Liver (tissue), 9 donors: Measurements from ENCODE around the gene INPP4B. TPM values are rescaled to one million over a fixed set of nuclear protein-coding genes. Genes with fewer than 3 reads are reported as not detected.

Experiments
- DNase-seq: peaks from one replicate; pipeline ENCODE4 v3.0.0-alpha.2; 2017; ENCODE audit warnings: low spot score
- H3K27ac ChIP-seq, 2 donors: one replicate each; pipeline ENCODE4 v1.7.0; 2013; ENCODE audit warnings: inconsistent platforms in 2 of 2, low read length in 2 of 2, control low read depth in 1 of 2, low read depth in 1 of 2, mild to moderate bottlenecking in 1 of 2
- H3K27me3 ChIP-seq, 4 donors: one replicate each; pipeline versions ENCODE4 v1.6.1 to v1.7.0; 2013; ENCODE audit warnings: low read length in 3 of 4, inconsistent platforms in 1 of 4, mild to moderate bottlenecking in 1 of 4, moderate library complexity in 1 of 4; ENCODE audit not compliant: control insufficient read depth in 4 of 4, insufficient read depth in 4 of 4
- H3K36me3 ChIP-seq, 4 donors: one replicate each; pipeline versions ENCODE4 v1.6.1 to v1.7.0; 2013; ENCODE audit warnings: low read length in 3 of 4, mild to moderate bottlenecking in 3 of 4, low read depth in 1 of 4, moderate library complexity in 1 of 4; ENCODE audit not compliant: control insufficient read depth in 4 of 4, insufficient read depth in 3 of 4
- H3K4me1 ChIP-seq, 4 donors: one replicate each; pipeline versions ENCODE4 v1.6.1 to v1.7.0; 2013; ENCODE audit warnings: low read length in 3 of 4, mild to moderate bottlenecking in 3 of 4, moderate library complexity in 1 of 4; ENCODE audit not compliant: control insufficient read depth in 4 of 4, insufficient read depth in 4 of 4
- H3K4me3 ChIP-seq, 3 donors: one replicate each; pipeline versions ENCODE4 v1.6.1 to v1.7.0; 2013; ENCODE audit warnings: low read length in 3 of 3, control low read depth in 1 of 3, low read depth in 1 of 3, mild to moderate bottlenecking in 1 of 3
- H3K9ac ChIP-seq, 2 donors: one replicate each; pipeline ENCODE4 v1.7.0; 2013; ENCODE audit warnings: low read length in 2 of 2, mild to moderate bottlenecking in 2 of 2, moderate library complexity in 2 of 2, control low read depth in 1 of 2, low read depth in 1 of 2
- H3K9me3 ChIP-seq, 4 donors: one replicate each; pipeline versions ENCODE4 v1.6.1 to v1.7.0; 2013; ENCODE audit warnings: low read length in 3 of 4; ENCODE audit not compliant: control insufficient read depth in 4 of 4
- ATF3 ChIP-seq: IDR thresholded peaks from 2 replicates; pipeline ENCODE4 v1.6.1; 2016; ENCODE audit warnings: antibody characterized with exemption
- EGR1 ChIP-seq, 2 donors: IDR thresholded peaks; 2 replicates each; pipeline ENCODE4 v1.6.1; 2016 to 2018; ENCODE audit warnings: antibody characterized with exemption in 2 of 2, low read depth in 2 of 2
- FOXA1 ChIP-seq: IDR thresholded peaks from 2 replicates; pipeline ENCODE4 v1.6.1; 2016; ENCODE audit warnings: antibody characterized with exemption
- FOXA2 ChIP-seq: IDR thresholded peaks from 2 replicates; pipeline ENCODE4 v1.6.1; 2016; ENCODE audit warnings: antibody characterized with exemption
- GABPA ChIP-seq, 2 donors: IDR thresholded peaks in 1 of 2; conservative IDR thresholded peaks in 1 of 2; 2 replicates each; pipeline ENCODE4 v1.6.1; 2016; ENCODE audit warnings: antibody characterized with exemption in 2 of 2, mild to moderate bottlenecking in 1 of 2, moderate library complexity in 1 of 2
- HNF4A ChIP-seq, 2 donors: conservative IDR thresholded peaks; 2 replicates each; pipeline ENCODE4 v1.6.1; 2016; ENCODE audit warnings: antibody characterized with exemption in 2 of 2, mild to moderate bottlenecking in 2 of 2
- JUND ChIP-seq, 2 donors: IDR thresholded peaks; 2 replicates each; pipeline ENCODE4 v1.6.1; 2016; ENCODE audit warnings: antibody characterized with exemption in 2 of 2
- MAX ChIP-seq: IDR thresholded peaks from 2 replicates; pipeline ENCODE4 v1.6.1; 2016; ENCODE audit warnings: antibody characterized with exemption
- NR2F2 ChIP-seq: IDR thresholded peaks from 2 replicates; pipeline ENCODE4 v1.6.1; 2016; ENCODE audit warnings: antibody characterized with exemption
- RAD21 ChIP-seq, 2 donors: IDR thresholded peaks; 2 replicates each; pipeline ENCODE4 v1.6.1; 2016; ENCODE audit warnings: antibody characterized with exemption in 2 of 2, mild to moderate bottlenecking in 2 of 2
- RXRA ChIP-seq, 2 donors: IDR thresholded peaks; 2 replicates each; pipeline ENCODE4 v1.6.1; 2017 to 2018; ENCODE audit warnings: antibody characterized with exemption in 2 of 2, mild to moderate bottlenecking in 1 of 2
- SP1 ChIP-seq: IDR thresholded peaks from 2 replicates; pipeline ENCODE4 v1.6.1; 2018; ENCODE audit warnings: antibody characterized with exemption, mild to moderate bottlenecking
- YY1 ChIP-seq: IDR thresholded peaks from 2 replicates; pipeline ENCODE4 v1.6.1; 2016; ENCODE audit warnings: antibody characterized with exemption, mild to moderate bottlenecking
- ZBTB33 ChIP-seq: IDR thresholded peaks from 2 replicates; pipeline ENCODE4 v1.6.1; 2016; ENCODE audit warnings: antibody characterized with exemption
- WGBS: extraction: QIAGEN DNeasy Blood & Tissue Kit; methylation state at CpG from one replicate; pipeline ENCODE4 v1.1.7; 2013; 5-methylcytosine and 5-hydroxymethylcytosine counted together
- polyA plus RNA-seq, 2 donors: library from polyadenylated mRNA; stranded (reverse) in 1 of 2; unstranded in 1 of 2; fragments of 200-250 nt in 1 of 2; fragments of >200 nt in 1 of 2; fragmentation: Nextera tagmentation in 1 of 2; extraction: Ambion mirVana in 1 of 2; gene quantifications; one replicate each; pipeline versions ENCODE4 v1.2.1 to v1.2.3, GENCODE V29; 2013 to 2015
- total RNA-seq, 2 donors: library from RNA; depleted of rRNA; stranded (reverse); fragments of >200 nt; gene quantifications; one replicate each; pipeline ENCODE4 v1.2.3, GENCODE V29; 2014
- TF ChIP-seq, protein P1 (sequence below): fragments of 150-350 bp; IDR thresholded peaks from 2 replicates; pipeline ENCODE4 v1.5.1; 2017; ENCODE audit warnings: improper control_type of control experiment, low read depth, low read length; ENCODE audit not compliant: missing input control
- donor health status: healthy.
- donor health status: healthy.
- donor health status: healthy.
- donor health status: healthy.
- donor health status: healthy.

Gene INPP4B
- total and polyA plus RNA-seq, 4 donors, result 0.43 to 2.8 (median 1.6) TPM

- Histone ChIP-seq H3K27me3 (peaks cover 0 to 4% (median 0%) of the 10 kb centered on the region in 4 donors), H3K9ac (no peak overlapping the region), H3K9me3 (no peaks in the 10 kb centered on the region), H3K36me3 (no peaks in the 10 kb centered on the region), H3K27ac (no peak overlapping the region), H3K4me1 (no peaks in the 10 kb centered on the region), H3K4me3 (no peak overlapping the region)
- TF ChIP-seq RXRA (IDR thresholded peaks at IDR 0.05) (no peak), RAD21 (IDR thresholded peaks at IDR 0.05) (peak; percentile 51 to 71)
- TF ChIP-seq, protein P1, sequence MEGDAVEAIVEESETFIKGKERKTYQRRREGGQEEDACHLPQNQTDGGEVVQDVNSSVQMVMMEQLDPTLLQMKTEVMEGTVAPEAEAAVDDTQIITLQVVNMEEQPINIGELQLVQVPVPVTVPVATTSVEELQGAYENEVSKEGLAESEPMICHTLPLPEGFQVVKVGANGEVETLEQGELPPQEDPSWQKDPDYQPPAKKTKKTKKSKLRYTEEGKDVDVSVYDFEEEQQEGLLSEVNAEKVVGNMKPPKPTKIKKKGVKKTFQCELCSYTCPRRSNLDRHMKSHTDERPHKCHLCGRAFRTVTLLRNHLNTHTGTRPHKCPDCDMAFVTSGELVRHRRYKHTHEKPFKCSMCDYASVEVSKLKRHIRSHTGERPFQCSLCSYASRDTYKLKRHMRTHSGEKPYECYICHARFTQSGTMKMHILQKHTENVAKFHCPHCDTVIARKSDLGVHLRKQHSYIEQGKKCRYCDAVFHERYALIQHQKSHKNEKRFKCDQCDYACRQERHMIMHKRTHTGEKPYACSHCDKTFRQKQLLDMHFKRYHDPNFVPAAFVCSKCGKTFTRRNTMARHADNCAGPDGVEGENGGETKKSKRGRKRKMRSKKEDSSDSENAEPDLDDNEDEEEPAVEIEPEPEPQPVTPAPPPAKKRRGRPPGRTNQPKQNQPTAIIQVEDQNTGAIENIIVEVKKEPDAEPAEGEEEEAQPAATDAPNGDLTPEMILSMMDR, result peak; percentile 42
- 6% methylated on average over 2 of the region's 2 CpGs for WGBS
- DNase-seq, result no peak
These were observed 563.1 kb downstream of the INPP4B start for GRCh38 chr4:142282870-142283431.

GRCh38 chr4:142281999-142282398 lies 564.1 kb downstream of the INPP4B start:
- H3K4me3 ChIP-seq, result no peak overlapping the region
- H3K27ac ChIP-seq, result no peak overlapping the region
- no peak overlapping the region for H3K9ac ChIP-seq
- H3K9me3 ChIP-seq, result no peaks in the 10 kb centered on the region
- no peaks in the 10 kb centered on the region for H3K4me1 ChIP-seq
- WGBS, result 92% methylated on average over 1 of the region's 1 CpG
- no peak for DNase-seq
- peaks cover 0 to 4% (median 0%) of the 10 kb centered on the region in 4 donors for H3K27me3 ChIP-seq
- TF ChIP-seq FOXA2 (no peak), MAX (no peak), EGR1 (IDR thresholded peaks at IDR 0.05; ENCODE audit: low read depth in 2 of 2) (no peak), JUND (IDR thresholded peaks at IDR 0.05) (no peak), ZBTB33 (no peak), SP1 (no peak), HNF4A (conservative IDR thresholded peaks at IDR 0.05) (no peak), FOXA1 (no peak), RAD21 (IDR thresholded peaks at IDR 0.05) (no peak)
- TF ChIP-seq, protein P1, result no peak
- H3K36me3 ChIP-seq, result no peaks in the 10 kb centered on the region

- no peak overlapping the region for H3K9ac ChIP-seq
- no peak overlapping the region for H3K4me3 ChIP-seq
- no peak overlapping the region for H3K27ac ChIP-seq
- H3K9me3 ChIP-seq, result no peaks in the 10 kb centered on the region
- DNase-seq, result no peak
- H3K27me3 ChIP-seq, result peaks cover 0 to 4% (median 0%) of the 10 kb centered on the region in 4 donors
- H3K4me1 ChIP-seq, result no peaks in the 10 kb centered on the region
- no peak for TF ChIP-seq SP1
- no peak for TF ChIP-seq FOXA2
- no peak for TF ChIP-seq YY1
- TF ChIP-seq ATF3, result no peak
- no peak for TF ChIP-seq GABPA (IDR thresholded peaks at IDR 0.05 in 1 of 2, conservative IDR thresholded peaks at IDR 0.05 in 1 of 2)
- no peak for TF ChIP-seq HNF4A (conservative IDR thresholded peaks at IDR 0.05)
- no peak for TF ChIP-seq NR2F2
- no peak for TF ChIP-seq RXRA (IDR thresholded peaks at IDR 0.05)
- TF ChIP-seq, protein P1, result no peak
- TF ChIP-seq RAD21 (IDR thresholded peaks at IDR 0.05), result no peak
- H3K36me3 ChIP-seq, result no peaks in the 10 kb centered on the region
These were observed 567.4 kb downstream of the INPP4B start for GRCh38 chr4:142278663-142279062.
